ENCODE results near the gene NDUFB10. TPM values are rescaled to one million over a fixed set of nuclear protein-coding genes. Genes with fewer than 3 reads are reported as not detected.

Gene NDUFB10
- total RNA-seq, 3 donors from 2014 or later (not counting 1 experiment from before 2014, with no cell fraction given): 54.5 to 61.1 (median 59.5) TPM

GRCh38 chr16:1982013-1982433 lies 22.7 kb downstream of the NDUFB10 start:
- Mint-ChIP-seq H3K9me3 (no peaks in the 10 kb centered on the region), H3K36me3 (no peaks in the 10 kb centered on the region), H3K27me3 (ENCODE audit: low read depth in 2 of 2) (peaks cover 0 to 12% of the 10 kb centered on the region in 2 donors), H3K27ac (peak overlapping the region in 1 of 2 donors; percentile 72), H3K4me3 (peak overlapping the region; percentile 63), H3K4me1 (peaks cover 4 to 11% of the 10 kb centered on the region in 2 donors)
- Histone ChIP-seq H3K9me3 (ENCODE audit: control insufficient read depth, insufficient read depth, low read length) (no peaks in the 10 kb centered on the region), H3K4me1 (ENCODE audit: control insufficient read depth, insufficient read depth, low read length) (peaks cover 27% of the 10 kb centered on the region), H3K4me3 (ENCODE audit: low read length) (no peak overlapping the region), H3K27me3 (ENCODE audit: control insufficient read depth, insufficient read depth, low read length) (peaks cover 31% of the 10 kb centered on the region), H3K27ac (ENCODE audit: low read length) (no peak overlapping the region), H3K36me3 (ENCODE audit: control insufficient read depth, insufficient read depth, low read length) (peaks cover 24% of the 10 kb centered on the region)
- no peak for ATAC-seq
- no peak for DNase-seq
- no peak for TF ChIP-seq CTCF (IDR thresholded peaks at IDR 0.05)
- WGBS (ENCODE audit: insufficient coverage): 58% methylated on average over 5 of the region's 5 CpGs
- intact Hi-C loops (cut with micrococcal nuclease): no loop called here

GRCh38 chr16:1982991-1983543 lies 23.7 kb downstream of the NDUFB10 start:
- intact Hi-C loops (cut with micrococcal nuclease): no loop called here
- H3K4me3 Mint-ChIP-seq: peak overlapping the region; percentile 86
- no peaks in the 10 kb centered on the region for H3K36me3 Mint-ChIP-seq
- Histone ChIP-seq H3K9me3 (ENCODE audit: control insufficient read depth, insufficient read depth, low read length) (no peaks in the 10 kb centered on the region), H3K27me3 (ENCODE audit: control insufficient read depth, insufficient read depth, low read length) (peaks cover 31% of the 10 kb centered on the region), H3K4me1 (ENCODE audit: control insufficient read depth, insufficient read depth, low read length) (peaks cover 27% of the 10 kb centered on the region), H3K27ac (ENCODE audit: low read length) (no peak overlapping the region), H3K4me3 (ENCODE audit: low read length) (no peak overlapping the region), H3K36me3 (ENCODE audit: control insufficient read depth, insufficient read depth, low read length) (peaks cover 16% of the 10 kb centered on the region)
- ATAC-seq (no peak), DNase-seq (no peak)
- TF ChIP-seq CTCF (IDR thresholded peaks at IDR 0.05): no peak
- H3K27me3 Mint-ChIP-seq (ENCODE audit: low read depth in 2 of 2): peaks cover 0 to 12% of the 10 kb centered on the region in 2 donors
- H3K4me1 Mint-ChIP-seq: peaks cover 4 to 12% of the 10 kb centered on the region in 2 donors
- H3K27ac Mint-ChIP-seq: peak overlapping the region; percentile 26 to 72
- 28% methylated on average over 19 of the region's 19 CpGs for WGBS (ENCODE audit: insufficient coverage)
- H3K9me3 Mint-ChIP-seq: no peaks in the 10 kb centered on the region

- DNase-seq: peak; percentile 74 to 78
- intact Hi-C loops (cut with micrococcal nuclease): no loop called here
- Mint-ChIP-seq H3K36me3 (no peaks in the 10 kb centered on the region), H3K9me3 (no peaks in the 10 kb centered on the region), H3K27me3 (ENCODE audit: low read depth in 2 of 2) (peaks cover 0 to 14% of the 10 kb centered on the region in 2 donors), H3K4me3 (peak within 1 kb of the TSS; percentile 86), H3K27ac (peak within 1 kb of the TSS; percentile 26 to 72), H3K4me1 (peaks cover 4 to 16% of the 10 kb centered on the region in 2 donors)
- under 1% methylated on average over 109 of the region's 109 CpGs for WGBS (ENCODE audit: insufficient coverage)
- peak; percentile 15 for TF ChIP-seq CTCF (IDR thresholded peaks at IDR 0.05)
- H3K27me3 ChIP-seq (ENCODE audit: control insufficient read depth, insufficient read depth, low read length): peaks cover 31% of the 10 kb centered on the region
- peak within 1 kb of the TSS; percentile 58 for H3K4me3 ChIP-seq (ENCODE audit: low read length)
- peak; percentile 87 to 93 (median 87) for ATAC-seq
- peak within 1 kb of the TSS; percentile 75 for H3K27ac ChIP-seq (ENCODE audit: low read length)
- H3K4me1 ChIP-seq (ENCODE audit: control insufficient read depth, insufficient read depth, low read length): peaks cover 27% of the 10 kb centered on the region
- peaks cover 10% of the 10 kb centered on the region for H3K36me3 ChIP-seq (ENCODE audit: control insufficient read depth, insufficient read depth, low read length)
- no peaks in the 10 kb centered on the region for H3K9me3 ChIP-seq (ENCODE audit: control insufficient read depth, insufficient read depth, low read length)
Measured at GRCh38 chr16:1983544-1984346, 24.4 kb downstream of the NDUFB10 start, which contains the start of gene GFER. TSS of gene GFER (plus strand) at chr16:1984193. CDS start at chr16:1984219, 26 bp downstream.

Data from natural killer cell (primary cell).